ENCODE results near the gene RPS21.

DNA sequence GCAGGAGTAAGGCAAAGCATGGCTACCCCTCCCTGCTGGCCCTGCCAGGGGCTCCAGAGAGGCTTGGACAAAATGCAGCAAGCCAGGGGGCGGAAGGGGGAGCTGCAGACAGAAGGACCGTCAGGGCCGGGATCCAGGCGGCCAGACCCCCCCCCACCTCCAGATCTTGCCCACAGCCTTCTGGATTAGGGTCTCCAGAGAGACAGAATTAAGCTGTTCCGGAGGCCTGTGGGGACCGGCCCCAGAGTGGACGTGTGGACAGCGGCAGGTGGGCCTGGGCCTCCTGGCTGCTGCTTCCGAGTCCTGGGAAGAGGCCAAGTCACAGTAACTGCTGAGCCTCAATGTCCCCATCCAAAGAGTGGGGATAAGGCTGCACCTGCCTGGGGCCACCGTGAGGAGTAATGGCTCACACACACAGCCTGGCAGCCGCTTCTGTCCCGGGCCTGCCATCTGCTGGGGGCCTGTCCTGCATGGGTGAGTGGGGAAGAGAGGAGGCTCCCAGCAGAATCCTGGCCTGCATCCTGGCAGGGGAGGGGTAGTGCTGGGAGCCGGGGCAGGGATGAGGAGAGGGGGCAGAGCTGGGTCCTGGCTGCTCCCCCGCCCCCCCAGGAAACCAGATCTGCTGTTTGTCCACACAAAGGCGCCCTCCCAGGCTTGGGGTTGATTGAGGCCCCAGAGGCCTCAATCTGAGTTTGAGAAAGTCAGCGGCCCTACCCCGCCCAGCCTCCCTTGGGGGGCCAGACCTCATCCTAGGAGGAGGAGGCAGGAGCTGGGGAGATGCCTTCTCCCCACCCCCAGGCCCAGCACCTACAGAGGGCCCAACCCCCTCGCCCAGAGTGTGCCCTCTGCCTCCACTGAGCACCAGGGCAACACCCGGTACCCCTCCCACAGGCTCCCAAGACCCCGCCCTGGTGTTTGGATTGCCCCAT is 23.6 kb upstream of the RPS21 start:
- TF ChIP-seq, protein P1, sequence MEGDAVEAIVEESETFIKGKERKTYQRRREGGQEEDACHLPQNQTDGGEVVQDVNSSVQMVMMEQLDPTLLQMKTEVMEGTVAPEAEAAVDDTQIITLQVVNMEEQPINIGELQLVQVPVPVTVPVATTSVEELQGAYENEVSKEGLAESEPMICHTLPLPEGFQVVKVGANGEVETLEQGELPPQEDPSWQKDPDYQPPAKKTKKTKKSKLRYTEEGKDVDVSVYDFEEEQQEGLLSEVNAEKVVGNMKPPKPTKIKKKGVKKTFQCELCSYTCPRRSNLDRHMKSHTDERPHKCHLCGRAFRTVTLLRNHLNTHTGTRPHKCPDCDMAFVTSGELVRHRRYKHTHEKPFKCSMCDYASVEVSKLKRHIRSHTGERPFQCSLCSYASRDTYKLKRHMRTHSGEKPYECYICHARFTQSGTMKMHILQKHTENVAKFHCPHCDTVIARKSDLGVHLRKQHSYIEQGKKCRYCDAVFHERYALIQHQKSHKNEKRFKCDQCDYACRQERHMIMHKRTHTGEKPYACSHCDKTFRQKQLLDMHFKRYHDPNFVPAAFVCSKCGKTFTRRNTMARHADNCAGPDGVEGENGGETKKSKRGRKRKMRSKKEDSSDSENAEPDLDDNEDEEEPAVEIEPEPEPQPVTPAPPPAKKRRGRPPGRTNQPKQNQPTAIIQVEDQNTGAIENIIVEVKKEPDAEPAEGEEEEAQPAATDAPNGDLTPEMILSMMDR (IDR thresholded peaks at IDR 0.05; ENCODE audit: poor library complexity, severe bottlenecking), result no peak
- TF ChIP-seq EZH2 (IDR thresholded peaks at IDR 0.05; ENCODE audit: borderline replicate concordance, insufficient read depth, low read length, poor library complexity, severe bottlenecking), result no peak

All from neural cell (in vitro differentiated cells).